Measurements from ENCODE around the gene CLNK.

- TF ChIP-seq, protein P1, sequence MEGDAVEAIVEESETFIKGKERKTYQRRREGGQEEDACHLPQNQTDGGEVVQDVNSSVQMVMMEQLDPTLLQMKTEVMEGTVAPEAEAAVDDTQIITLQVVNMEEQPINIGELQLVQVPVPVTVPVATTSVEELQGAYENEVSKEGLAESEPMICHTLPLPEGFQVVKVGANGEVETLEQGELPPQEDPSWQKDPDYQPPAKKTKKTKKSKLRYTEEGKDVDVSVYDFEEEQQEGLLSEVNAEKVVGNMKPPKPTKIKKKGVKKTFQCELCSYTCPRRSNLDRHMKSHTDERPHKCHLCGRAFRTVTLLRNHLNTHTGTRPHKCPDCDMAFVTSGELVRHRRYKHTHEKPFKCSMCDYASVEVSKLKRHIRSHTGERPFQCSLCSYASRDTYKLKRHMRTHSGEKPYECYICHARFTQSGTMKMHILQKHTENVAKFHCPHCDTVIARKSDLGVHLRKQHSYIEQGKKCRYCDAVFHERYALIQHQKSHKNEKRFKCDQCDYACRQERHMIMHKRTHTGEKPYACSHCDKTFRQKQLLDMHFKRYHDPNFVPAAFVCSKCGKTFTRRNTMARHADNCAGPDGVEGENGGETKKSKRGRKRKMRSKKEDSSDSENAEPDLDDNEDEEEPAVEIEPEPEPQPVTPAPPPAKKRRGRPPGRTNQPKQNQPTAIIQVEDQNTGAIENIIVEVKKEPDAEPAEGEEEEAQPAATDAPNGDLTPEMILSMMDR (IDR thresholded peaks at IDR 0.05), result no peak
- TF ChIP-seq POLR2A (IDR thresholded peaks at IDR 0.05) (no peak), POLR2AphosphoS5 (IDR thresholded peaks at IDR 0.05) (no peak), EP300 (IDR thresholded peaks at IDR 0.05) (no peak)
Observed at GRCh38 chr4:10729366-10729765, 44.8 kb upstream of the CLNK start.
